GM18861 (cell line): ENCODE measurements around the gene SH3RF3.

ENCODE experiments used
- ATAC-seq: cut with Tn5 transposase; IDR thresholded peaks from one replicate; pipeline ENCODE4 v1.9.1; 2021; ENCODE audit not compliant: unreplicated experiment

Gene SH3RF3

DNA sequence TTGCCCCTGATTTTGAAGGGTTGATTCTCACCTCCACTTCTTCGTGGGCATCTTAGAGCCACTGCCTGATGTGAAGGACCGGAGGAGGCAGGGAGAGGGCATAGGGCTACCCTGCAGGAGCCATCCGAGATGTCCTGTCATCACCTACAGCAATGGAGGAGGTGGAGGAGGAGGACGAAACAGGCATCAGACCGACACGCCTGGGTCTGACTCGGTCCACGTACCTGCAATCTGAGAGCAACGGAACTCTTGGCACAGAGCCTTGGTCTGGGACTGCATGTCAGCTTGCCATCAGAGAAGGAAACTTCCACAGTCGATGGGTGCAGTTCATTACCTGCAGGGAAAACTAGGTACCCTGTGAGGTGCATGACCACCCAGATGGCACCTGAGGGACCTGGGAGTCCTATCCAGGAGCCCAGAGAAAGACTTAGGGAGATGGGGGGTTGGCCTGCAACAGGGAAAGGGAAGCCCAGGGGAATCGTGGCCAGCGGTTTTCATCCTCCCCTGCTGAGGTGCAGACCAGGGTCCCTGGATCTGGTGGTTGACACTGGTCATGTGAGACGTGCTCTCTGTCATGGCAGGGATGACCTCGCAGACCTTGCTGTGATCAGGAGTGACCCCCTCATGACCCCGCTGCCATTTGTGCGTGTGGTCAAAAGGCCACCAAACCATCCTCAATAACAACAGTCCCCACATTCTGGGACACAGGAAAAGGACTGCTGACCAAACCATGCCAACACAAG is 293.9 kb downstream of the SH3RF3 start:
- no peak for ATAC-seq

DNA sequence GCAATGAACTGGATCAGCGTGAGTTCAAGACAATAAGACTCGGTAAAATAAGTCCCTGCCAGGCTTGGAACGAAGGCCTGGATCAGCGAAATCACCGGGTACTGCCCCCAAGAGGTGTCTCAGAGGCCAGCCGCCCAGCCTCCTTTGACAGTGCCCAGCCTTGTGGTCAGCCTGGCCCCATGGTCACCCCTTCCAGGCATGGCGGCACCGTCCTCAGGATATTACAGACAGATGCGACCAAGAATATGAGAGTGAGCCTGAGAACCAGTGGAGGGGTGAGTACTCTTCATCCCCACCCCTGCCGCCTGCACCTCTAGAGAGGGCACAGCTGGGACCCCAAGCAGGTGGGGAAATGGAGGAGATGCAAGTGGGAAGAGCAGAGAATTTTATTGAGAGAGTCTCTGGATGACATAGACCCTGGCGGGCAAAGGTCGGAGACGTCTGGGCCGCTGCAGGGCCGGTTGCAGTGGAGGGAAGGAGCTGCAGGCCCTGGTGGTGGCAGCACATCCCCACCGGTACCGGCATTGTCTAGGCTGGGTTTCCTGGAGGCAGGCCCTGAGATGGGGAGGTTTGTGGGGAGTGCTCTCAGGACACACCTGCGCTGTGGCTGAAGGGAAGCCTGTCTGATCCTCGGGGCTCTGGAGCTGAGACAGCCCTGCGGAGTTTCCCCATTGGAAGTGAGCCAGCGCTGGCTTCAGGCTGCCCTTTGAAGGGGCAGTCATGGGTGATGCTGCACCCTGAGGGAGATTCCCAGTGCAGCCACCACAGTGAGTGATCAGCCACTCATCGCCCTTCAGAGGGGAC is 294.8 kb downstream of the SH3RF3 start:
- ATAC-seq: no peak

DNA sequence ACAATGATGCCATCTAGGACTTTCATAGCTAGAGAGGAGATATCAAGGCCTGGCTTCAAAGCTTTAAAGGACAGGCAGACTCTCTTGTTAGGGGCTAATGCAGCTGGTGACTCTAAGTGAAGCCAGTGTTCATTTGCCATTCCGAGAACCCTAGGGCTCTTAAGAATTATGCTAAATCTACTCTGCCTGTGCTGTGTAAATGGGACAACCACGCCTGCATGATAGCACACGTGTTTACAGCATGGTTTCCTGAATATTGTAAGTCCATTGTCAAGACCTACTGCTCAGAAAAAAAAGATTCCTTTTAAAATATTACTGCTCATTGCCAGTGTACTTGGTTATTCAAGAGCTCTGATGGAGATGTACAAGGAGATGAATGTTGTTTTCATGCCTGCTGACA is 296.4 kb downstream of the SH3RF3 start:
- ATAC-seq: no peak

DNA sequence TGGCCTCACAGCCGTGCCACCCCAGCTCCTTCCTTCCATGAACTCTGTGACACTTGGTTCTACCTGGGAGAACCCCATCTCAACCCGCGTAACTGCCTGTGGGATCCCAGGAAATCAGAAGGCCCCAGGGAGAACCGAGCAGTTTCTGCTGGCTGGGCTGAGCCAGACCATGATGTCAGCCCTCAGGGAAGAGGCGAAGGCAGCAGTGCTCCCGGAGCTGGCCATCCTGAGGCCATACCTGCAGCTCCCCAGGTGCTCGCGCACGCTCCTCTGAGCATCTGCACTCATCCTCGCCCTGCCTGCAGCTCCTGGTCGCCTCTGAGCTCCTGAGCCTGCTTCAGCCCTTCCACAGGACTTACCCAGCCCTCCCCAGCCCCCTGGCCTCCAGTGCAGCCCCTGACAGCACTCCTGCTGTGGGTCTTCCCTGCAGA is 298.7 kb downstream of the SH3RF3 start:
- no peak for ATAC-seq

DNA sequence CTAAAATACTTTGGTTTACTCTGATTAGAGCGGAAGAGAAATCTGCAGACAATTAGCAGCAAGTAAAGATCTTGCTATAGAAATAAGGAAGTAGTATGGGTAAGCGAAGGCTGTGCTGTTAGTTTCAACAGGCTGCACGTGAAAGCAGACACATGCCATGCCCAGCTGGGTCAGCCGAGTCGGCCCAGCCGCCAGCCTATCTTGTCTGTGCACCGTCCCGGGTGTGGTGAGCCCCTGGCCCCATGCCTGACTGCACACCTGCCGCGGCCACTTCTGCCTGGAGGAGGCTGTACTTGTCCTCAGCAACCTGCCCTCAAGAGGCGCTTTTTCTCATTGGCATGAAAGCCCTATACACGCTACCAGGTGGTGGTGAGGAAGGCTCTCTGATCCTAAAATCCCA is 299.3 kb downstream of the SH3RF3 start:
- no peak for ATAC-seq

DNA sequence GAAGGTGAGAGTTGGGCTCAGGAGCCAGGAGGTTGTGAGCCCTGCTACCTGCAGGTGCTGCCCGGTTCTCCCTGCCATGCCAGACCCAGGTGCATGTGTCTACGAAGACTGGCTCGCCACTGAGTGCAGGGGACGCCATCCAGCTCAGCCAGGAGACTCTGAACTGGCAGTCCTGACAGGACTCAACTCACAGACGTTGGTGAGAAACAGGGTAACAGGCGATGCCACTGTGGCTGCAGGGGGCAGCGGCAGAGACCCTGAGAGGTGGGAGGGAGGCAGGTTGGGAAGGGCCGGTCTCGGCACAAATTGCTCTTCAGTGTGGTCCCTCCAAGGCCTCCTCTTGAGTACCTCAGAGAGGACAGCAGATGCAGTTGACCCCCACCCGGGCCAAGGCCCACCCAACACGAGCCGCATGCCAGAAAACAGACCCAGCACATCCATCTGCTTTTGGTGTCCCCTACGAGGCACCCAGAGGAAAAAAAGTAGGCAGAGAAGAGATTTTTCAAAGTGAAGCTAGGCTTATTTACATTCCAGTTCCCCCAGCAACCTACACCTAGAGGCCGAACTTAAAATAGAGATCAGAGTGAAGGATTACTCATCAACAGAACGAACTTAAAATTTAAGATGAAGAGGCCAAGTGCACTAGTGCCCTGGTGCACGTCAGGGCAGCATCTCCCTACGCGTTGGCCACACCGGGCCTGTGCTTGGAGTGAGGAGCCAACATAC is 300.0 kb downstream of the SH3RF3 start:
- no peak for ATAC-seq

DNA sequence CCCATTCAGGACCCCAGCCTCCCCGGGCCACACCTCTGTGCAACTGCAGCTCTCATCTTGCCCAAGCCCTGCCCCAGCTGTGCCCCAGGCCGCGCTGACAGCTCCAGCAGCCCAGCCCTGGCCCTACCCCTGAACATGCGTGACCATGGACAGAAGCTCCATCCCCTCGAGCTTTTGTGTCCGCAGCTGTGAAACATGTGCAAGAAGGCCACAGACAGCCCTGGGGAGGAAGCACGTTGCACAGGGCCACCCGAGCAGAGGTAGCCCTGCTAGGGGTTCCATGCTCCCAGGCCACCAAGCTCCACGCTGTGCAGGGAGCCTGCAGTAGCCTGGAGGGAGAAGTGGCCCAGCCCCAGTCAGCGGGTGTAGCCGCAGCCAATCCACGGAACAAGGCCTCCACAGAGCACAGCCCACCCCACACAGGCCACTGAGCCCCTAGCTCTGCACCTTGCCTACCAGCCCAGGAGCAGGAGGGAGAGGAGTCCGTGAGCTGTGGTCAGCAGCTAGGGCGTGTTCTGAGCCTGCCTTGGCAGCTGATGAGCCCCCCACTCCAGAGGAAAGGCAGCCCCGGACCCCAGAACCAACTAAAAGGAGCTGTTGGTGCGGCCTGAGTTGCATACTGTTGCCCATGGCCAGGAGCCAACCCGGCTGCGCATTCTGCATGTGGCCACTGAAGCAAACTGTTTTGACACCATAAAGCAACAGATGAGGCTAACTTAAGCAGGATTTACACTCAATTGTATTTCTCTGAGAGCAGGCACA is 300.7 kb downstream of the SH3RF3 start:
- ATAC-seq: no peak

DNA sequence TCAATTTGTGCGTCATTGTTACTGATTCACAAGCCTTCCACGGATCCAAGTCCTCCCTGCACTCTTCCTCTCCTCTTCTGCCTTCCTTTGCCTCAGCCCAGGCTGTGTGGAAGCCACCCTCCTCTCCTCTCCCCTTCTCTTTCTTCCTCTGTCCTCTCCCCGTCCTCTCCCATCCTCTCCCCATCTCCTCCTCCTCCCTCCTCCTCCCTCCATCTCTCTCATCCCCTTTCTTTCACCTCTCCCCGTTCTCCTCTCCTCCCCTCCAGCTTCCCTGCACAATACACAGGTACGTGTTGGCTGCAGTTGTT is 301.3 kb downstream of the SH3RF3 start:
- ATAC-seq: no peak

DNA sequence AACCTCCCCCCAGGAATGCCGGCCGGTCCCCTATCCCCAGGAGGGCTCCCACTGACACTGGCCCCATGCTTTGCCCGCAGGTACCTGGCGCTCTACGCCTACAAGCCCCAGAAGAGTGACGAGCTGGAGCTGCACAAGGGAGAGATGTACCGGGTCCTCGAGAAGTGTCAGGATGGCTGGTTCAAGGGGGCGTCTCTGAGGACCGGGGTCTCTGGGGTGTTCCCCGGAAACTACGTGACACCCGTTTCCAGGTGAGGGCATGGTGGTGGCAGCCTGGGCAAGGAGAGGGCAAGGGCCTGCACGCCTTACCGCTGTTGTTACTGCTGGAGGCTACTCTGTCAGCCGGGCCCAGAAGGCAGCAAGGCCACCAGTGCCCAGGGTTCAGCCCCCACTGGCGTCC is 303.4 kb downstream of the SH3RF3 start:
- ATAC-seq: no peak

DNA sequence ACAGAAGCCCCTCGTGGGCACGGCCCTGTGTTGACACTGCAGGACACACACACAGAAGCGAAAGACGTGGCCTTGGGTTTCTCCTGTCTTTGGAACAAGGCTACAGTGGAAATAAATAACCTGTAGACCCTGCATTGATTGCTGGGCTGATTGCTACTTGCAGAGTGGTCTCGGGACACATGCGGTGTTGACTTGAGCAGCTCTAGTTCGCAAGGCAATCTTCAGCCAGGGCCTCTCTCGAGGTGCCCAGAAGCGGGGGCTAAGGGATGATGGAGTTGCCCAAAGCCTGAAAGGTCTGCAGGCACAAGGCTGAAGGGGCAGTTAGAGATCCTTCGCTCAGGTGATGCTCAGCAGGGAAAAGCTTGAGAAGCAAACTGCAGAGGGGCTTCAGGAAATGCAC is 304.5 kb downstream of the SH3RF3 start:
- ATAC-seq: no peak

DNA sequence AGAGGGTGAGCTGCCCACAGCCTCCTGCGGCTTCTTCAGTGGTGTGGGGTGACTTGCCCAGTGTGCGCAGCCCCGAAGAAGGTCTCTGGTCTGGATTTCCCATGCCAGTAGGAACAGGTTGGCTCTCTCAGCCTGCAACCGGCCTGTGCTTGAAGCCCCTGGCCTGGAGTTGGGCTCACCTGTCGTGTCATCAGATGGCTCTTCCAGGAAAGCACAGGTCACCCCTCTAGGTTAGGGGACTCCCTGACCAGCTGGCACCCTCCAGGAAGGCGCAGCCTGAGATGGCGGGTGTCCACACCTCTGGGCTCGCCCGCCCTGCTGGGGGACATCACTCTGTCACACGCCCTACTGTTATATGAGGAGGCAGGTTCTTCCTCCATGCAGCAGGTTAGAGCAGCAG is 304.9 kb downstream of the SH3RF3 start:
- no peak for ATAC-seq

DNA sequence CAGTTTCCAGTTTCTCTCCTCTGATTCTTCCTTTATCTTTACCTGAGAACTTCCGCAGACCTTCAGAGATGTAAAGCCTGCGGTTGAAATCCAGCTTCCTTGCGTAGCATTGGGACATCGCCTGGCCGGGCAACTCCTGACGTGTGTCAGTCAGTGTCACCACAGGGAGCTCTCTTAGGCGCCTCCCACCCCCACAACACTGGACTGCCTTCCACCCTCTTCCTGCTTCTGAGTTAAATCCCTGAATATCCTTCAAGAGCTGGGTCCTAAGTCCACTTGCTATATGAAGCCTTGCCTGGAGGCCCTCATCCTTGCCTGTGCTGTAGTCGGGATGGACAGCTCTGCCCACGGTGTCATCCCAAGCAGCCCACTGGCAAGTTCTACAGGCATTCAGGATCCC is 305.3 kb downstream of the SH3RF3 start:
- no peak for ATAC-seq

DNA sequence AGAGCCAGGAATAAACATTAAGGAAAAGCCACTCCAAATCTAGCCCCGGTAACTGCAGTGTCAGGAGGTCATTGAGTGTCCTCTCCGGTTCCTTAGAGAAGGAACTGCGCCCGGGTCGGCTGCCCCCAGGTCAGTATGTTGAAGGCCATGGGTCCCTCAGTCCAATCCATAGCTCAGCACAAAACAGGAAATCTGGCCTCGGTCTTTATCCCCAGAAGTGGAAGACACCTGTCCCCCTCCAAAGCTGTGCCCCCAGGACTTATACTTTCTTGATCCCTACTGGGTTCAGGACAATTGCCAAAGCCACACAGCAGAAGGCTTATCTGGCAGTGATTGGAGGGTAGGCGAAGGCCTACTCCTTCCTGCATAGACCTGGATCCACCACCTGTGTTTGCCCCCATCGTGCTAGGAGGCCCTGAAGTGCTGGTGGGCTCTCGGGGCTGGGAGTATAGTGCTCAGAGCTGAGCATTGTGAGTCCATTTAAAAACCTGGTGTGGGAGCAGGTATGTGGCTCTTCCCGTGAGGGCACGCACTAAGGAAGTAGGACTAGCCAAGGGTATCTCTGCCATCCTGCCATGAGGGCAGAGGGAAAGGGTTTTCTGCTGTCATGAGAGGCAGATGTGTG is 306.2 kb downstream of the SH3RF3 start:
- ATAC-seq: no peak

DNA sequence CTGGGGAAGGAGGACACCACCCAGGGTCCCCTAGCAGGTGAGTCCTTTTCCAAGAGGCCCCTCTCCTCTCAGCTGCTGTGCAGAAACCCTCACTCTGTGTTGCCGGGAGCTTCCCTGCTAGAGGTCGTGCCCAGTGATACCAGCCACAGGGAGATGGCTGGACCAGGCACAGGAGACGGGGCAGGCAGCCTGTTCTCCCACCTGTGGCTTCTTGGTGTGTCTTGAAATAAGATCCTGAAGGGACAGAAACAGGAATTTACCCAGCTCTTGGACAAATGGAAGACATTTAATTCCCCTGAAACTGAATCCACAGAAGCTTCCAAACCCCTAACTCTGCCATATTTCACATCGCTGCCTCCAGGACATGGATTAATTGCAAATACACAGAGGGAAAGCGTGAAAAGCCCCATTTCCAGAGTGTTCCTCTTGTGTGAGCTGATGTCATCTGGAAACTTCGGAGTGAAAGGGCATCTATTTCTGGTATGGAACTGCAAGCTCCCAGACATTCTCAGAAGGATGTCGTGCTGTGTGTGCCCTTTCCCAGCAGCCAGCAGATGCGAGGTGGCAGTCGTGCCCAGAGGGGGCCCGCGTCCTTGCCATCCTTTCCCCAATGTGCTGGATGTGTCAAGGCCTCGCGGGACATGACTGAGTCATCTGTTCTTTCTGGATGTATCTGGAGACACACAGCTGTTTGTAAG is 307.0 kb downstream of the SH3RF3 start:
- no peak for ATAC-seq

DNA sequence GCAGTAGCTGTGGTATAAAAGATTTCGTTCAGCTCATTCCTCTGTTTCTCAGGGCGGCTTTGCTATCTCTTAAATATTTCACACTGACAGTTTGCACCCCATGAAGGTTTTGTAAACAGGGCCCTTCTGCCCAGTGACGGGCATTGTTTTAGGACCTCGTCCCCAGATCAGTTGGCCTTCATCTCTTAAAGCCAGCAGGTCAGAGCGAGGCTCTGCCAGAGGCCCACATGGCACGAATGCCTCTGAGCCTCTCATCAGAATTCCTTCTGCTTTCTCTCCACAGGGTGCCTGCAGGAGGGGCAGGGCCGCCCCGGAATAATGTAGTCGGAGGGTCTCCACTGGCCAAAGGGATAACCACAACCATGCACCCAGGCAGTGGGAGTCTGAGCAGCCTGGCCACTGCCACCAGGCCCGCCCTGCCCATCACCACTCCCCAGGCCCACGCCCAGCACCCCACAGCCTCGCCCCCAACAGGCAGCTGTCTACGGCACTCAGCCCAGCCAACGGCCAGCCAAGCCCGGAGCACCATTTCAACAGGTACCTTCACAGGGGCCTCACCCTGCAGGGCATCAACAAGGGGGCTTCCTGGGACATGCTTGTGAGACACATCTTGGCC is 307.7 kb downstream of the SH3RF3 start:
- no peak for ATAC-seq

DNA sequence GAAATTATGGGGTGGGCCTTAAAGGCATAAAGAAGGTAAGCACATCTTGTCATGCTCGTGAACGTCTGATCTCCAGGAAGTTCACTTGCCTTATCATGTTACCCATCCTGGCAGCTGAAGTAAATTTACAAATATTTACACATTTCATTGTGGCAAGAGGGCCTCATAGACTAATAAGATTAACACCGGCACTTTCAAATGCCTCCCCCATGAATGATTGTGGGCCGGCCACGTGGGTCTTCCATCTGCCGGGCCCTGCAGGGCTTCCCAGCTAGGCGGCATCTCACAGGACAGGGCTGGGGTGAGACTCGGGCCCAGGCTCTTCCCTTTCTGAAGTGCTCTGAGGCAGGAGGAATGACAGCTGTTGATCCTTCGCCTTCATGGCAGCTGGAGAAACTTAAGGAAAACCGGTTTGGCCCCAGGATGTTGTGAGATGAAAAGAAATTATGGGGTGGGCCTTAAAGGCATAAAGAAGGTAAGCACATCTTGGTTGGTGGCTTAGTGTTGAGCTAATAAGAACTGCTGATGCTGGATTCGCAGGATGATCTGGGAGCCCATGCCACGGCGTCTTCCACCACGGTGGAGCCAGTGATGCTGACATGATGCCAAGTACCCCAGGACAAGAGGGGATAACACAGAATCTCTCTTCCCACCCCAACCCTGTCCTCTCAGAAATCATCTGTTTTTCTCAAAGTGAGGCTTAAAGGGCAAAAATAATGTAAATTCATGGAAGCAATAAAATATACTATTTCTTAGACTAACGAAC is 308.5 kb downstream of the SH3RF3 start:
- ATAC-seq: no peak

DNA sequence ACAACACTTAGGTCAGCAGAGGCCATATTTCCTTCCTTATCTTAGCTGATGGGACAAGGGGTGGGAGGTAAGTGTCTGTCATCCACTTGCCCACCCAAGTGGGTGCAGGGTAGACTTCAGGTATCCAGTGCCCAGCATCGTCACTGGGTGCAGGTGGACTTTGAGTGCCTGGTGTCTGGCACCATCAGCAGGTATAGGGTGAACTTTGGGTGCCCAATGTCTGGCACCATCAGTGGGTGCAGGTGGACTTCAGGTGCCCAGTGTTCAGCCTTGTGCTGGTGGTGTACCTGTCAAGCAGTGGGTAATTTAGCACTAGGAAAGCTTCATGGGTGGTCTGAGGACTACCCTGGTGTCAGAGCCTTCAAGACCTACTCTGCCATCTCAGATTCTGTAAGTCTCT is 309.1 kb downstream of the SH3RF3 start:
- no peak for ATAC-seq

DNA sequence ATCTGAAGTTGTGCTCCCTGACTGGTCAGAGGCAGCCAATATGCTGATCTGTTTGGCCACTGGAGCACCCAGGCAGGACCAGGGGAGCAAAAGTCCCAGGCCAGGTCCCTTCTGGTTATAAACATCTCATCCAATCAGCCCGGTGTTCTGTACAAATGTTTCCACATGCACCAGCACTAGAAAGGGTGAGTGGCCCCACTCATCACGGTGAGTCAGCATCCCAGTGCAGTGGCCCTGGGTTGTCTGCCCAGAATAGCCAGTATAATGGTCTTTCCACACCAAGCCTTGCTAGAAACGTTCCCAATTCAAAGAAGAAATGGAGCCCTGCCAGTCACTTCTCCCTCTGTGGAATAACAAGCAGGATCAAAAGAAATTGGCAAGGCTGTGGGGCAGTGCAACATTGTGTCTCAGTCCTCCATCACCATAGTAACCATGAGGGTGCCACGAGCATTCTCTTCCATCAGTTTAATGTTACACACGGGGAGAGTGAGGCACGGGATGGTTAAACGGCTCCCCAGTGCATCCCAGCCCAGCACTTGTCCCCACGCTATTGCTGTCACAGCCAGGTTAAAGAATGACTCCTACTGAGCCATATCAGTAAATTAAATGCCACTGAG is 309.9 kb downstream of the SH3RF3 start:
- no peak for ATAC-seq

DNA sequence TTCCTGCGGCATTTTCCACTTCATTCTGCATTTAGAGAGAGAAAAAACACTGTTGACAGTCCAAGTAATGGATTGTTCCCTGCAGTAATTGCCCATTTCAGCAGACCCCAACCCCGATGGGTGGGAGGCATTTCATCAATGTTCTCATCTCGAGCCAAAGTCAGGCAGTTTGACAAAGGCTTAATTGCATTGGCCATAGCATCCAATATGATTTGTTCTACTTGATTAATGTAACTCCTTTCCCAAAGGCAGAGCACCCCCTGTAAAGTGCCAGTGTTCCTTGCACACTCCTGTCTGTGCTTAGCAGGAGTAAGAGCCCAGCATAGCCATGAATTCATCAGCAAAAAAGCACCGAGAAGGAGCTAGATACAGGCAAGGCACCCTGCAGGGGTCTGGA is 310.4 kb downstream of the SH3RF3 start:
- no peak for ATAC-seq
